ENCODE measurements around the gene NT5DC2.

The NT5DC2 gene

GRCh38 chr3:52506266-52506966 lies 27.2 kb downstream of the NT5DC2 start:
- DNase-seq = no peak

- no peak for DNase-seq
Observed at GRCh38 chr3:52504977-52505376, 28.7 kb downstream of the NT5DC2 start.

GRCh38 chr3:52503788-52504424 lies 29.8 kb downstream of the NT5DC2 start:
- DNase-seq = no peak

GRCh38 chr3:52502808-52503350 lies 30.8 kb downstream of the NT5DC2 start:
- no peak for DNase-seq

GRCh38 chr3:52502001-52502400 lies 31.7 kb downstream of the NT5DC2 start:
- DNase-seq = no peak

GRCh38 chr3:52501046-52501445 lies 32.6 kb downstream of the NT5DC2 start:
- no peak for DNase-seq

GRCh38 chr3:52498137-52499054 lies 35.3 kb downstream of the NT5DC2 start:
- no peak for DNase-seq

GRCh38 chr3:52495777-52496602 lies 37.7 kb downstream of the NT5DC2 start:
- no peak for DNase-seq

GRCh38 chr3:52494886-52495495 lies 38.7 kb downstream of the NT5DC2 start, which contains the start of gene STAB1:
STAB1 (plus strand) TSS chr3:52495338; CDS start chr3:52495414, 76 bp downstream.
- no peak for DNase-seq

- no peak for DNase-seq
Observed at GRCh38 chr3:52494445-52494844, 39.2 kb downstream of the NT5DC2 start.

GRCh38 chr3:52493232-52494017 lies 40.2 kb downstream of the NT5DC2 start:
- no peak for DNase-seq

GRCh38 chr3:52492059-52492458 lies 41.6 kb downstream of the NT5DC2 start:
- no peak for DNase-seq

GRCh38 chr3:52490939-52491526 lies 42.6 kb downstream of the NT5DC2 start:
- DNase-seq = no peak

- no peak for DNase-seq
Observed at GRCh38 chr3:52490035-52490938, 43.4 kb downstream of the NT5DC2 start.

- no peak for DNase-seq
Observed at GRCh38 chr3:52489453-52489852, 44.2 kb downstream of the NT5DC2 start.

- DNase-seq = no peak
Observed at GRCh38 chr3:52488746-52489145, 44.9 kb downstream of the NT5DC2 start.

GRCh38 chr3:52487788-52488691 lies 45.6 kb downstream of the NT5DC2 start:
- no peak for DNase-seq

GRCh38 chr3:52487050-52487787 lies 46.4 kb downstream of the NT5DC2 start:
- no peak for DNase-seq
